Parathyroid adenoma (tissue), 2 donors: Measurements from ENCODE around the gene FXYD3.

ENCODE experiments used
- H2AFZ ChIP-seq: fragments of 300-600 bp; sonication (generic); one replicate; pipeline ENCODE4 v1.7.0; 2017; ENCODE audit warnings: antibody characterized with exemption, mild to moderate bottlenecking
- H3K27ac ChIP-seq: fragments of 300-600 bp; sonication (generic); one replicate; pipeline ENCODE4 v1.7.0; 2017
- H3K27me3 ChIP-seq: fragments of 300-600 bp; sonication (generic); one replicate; pipeline ENCODE4 v1.7.0; 2017; ENCODE audit warnings: low read length; ENCODE audit not compliant: control insufficient read depth, insufficient read depth
- H3K36me3 ChIP-seq: fragments of 300-600 bp; sonication (generic); one replicate; pipeline ENCODE4 v1.7.0; 2017; ENCODE audit warnings: low read length; ENCODE audit not compliant: control insufficient read depth, insufficient read depth
- H3K4me1 ChIP-seq: fragments of 300-600 bp; sonication (generic); one replicate; pipeline ENCODE4 v1.7.0; 2017; ENCODE audit warnings: control low read depth
- H3K4me2 ChIP-seq: fragments of 300-600 bp; sonication (generic); one replicate; pipeline ENCODE4 v1.7.0; 2017; ENCODE audit warnings: low read length
- H3K4me3 ChIP-seq: fragments of 300-600 bp; sonication (generic); one replicate; pipeline ENCODE4 v1.7.0; 2017; ENCODE audit warnings: low read depth, low read length
- H3K79me2 ChIP-seq: fragments of 300-600 bp; sonication (generic); one replicate; pipeline ENCODE4 v1.7.0; 2017; ENCODE audit warnings: control low read depth
- H3K9ac ChIP-seq: fragments of 300-600 bp; sonication (generic); one replicate; pipeline ENCODE4 v1.7.0; 2017; ENCODE audit warnings: mild to moderate bottlenecking
- H3K9me3 ChIP-seq: fragments of 300-600 bp; sonication (generic); one replicate; pipeline ENCODE4 v1.7.0; 2017; ENCODE audit warnings: low read length; ENCODE audit not compliant: control insufficient read depth
- TF ChIP-seq, protein P1 (sequence below): fragments of 300-600 bp; sonication (generic); IDR thresholded peaks from one replicate; pipeline ENCODE4 v1.7.0; 2017; ENCODE audit warnings: antibody characterized with exemption, mild to moderate bottlenecking
- donor health status: primary hyperparathyroidism.

The FXYD3 gene

GRCh38 chr19:35105411-35106290 is 10.0 kb upstream of the FXYD3 start:
- H3K4me2 ChIP-seq: no peak overlapping the region
- no peak overlapping the region for H3K27ac ChIP-seq
- H2AFZ ChIP-seq: no peak overlapping the region
- no peaks in the 10 kb centered on the region for H3K27me3 ChIP-seq
- no peak overlapping the region for H3K9ac ChIP-seq
- H3K4me3 ChIP-seq: no peak overlapping the region
- no peaks in the 10 kb centered on the region for H3K36me3 ChIP-seq
- H3K9me3 ChIP-seq: no peaks in the 10 kb centered on the region
- H3K79me2 ChIP-seq: no peaks in the 10 kb centered on the region
- TF ChIP-seq, protein P1, sequence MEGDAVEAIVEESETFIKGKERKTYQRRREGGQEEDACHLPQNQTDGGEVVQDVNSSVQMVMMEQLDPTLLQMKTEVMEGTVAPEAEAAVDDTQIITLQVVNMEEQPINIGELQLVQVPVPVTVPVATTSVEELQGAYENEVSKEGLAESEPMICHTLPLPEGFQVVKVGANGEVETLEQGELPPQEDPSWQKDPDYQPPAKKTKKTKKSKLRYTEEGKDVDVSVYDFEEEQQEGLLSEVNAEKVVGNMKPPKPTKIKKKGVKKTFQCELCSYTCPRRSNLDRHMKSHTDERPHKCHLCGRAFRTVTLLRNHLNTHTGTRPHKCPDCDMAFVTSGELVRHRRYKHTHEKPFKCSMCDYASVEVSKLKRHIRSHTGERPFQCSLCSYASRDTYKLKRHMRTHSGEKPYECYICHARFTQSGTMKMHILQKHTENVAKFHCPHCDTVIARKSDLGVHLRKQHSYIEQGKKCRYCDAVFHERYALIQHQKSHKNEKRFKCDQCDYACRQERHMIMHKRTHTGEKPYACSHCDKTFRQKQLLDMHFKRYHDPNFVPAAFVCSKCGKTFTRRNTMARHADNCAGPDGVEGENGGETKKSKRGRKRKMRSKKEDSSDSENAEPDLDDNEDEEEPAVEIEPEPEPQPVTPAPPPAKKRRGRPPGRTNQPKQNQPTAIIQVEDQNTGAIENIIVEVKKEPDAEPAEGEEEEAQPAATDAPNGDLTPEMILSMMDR: no peak
- H3K4me1 ChIP-seq: no peaks in the 10 kb centered on the region

GRCh38 chr19:35106291-35106583 is 9.4 kb upstream of the FXYD3 start:
- Histone ChIP-seq H3K9me3 (no peaks in the 10 kb centered on the region), H3K4me2 (no peak overlapping the region), H3K27me3 (no peaks in the 10 kb centered on the region), H2AFZ (no peak overlapping the region), H3K27ac (no peak overlapping the region), H3K9ac (no peak overlapping the region), H3K4me3 (no peak overlapping the region), H3K36me3 (no peaks in the 10 kb centered on the region), H3K79me2 (no peaks in the 10 kb centered on the region), H3K4me1 (no peaks in the 10 kb centered on the region)
- TF ChIP-seq, protein P1: no peak

DNA sequence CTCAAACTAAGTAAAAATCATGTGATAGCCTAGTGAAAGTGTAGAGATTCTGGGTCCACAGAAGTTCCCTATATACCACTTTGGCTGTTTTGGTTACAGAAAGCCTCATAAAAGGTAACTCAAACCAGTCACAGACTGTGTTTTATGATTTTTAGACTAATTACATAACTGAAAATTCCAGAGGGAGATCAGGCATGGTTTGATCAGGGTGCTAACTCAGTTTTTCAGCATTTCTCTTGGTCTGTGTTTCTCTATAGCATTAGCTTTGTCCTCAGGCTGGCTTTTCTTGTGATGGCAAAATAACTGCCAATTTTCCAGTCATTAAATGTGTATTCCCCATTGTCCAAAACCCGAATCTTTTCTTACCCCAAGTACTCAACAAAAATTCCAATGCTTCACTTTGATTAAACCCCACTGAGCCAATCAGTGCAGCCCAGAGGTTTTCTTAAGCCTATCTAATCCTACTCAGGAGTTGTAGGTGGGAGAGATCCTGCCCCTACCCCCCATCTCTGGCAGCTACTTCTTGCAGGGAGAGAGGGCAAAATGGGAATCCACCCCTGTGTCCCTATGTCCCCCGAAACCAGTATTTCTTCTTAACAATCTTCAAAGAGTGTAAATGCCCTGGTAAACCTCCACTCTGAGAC is 8.6 kb upstream of the FXYD3 start:
- H3K4me3 ChIP-seq: no peak overlapping the region
- H3K9ac ChIP-seq: no peak overlapping the region

DNA sequence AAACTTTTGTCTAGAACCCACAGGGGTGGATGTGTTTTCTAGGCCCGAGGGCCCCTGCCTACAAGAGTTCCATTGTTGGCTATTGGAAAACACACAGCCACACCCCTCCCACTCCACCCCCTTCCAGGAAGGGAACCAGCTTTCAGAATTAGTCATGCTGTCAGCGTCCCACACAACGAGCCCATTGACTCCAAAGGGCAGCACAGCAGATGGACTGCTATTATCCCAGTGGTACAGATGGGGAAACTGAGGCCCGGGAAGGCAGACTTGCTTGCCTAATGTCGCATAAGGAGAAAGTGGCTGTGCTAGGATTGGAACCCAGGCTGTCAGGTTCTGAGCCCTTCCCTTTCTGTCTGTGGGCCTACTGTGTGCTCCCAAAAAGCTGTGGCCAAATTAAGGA is 8.1 kb upstream of the FXYD3 start:
- H2AFZ ChIP-seq: no peak overlapping the region
- no peak overlapping the region for H3K4me2 ChIP-seq
- no peak overlapping the region for H3K4me3 ChIP-seq
- no peaks in the 10 kb centered on the region for H3K9me3 ChIP-seq
- H3K9ac ChIP-seq: no peak overlapping the region
- no peaks in the 10 kb centered on the region for H3K27me3 ChIP-seq
- TF ChIP-seq, protein P1: no peak
- H3K36me3 ChIP-seq: no peaks in the 10 kb centered on the region
- H3K79me2 ChIP-seq: no peaks in the 10 kb centered on the region
- no peaks in the 10 kb centered on the region for H3K4me1 ChIP-seq
- H3K27ac ChIP-seq: no peak overlapping the region

More for the DNA sequence above, 8.6 kb upstream of the FXYD3 start:
- H3K79me2 ChIP-seq: no peaks in the 10 kb centered on the region
- no peaks in the 10 kb centered on the region for H3K27me3 ChIP-seq
- no peak overlapping the region for H2AFZ ChIP-seq
- TF ChIP-seq, protein P1: no peak
- H3K9me3 ChIP-seq: no peaks in the 10 kb centered on the region
- H3K4me1 ChIP-seq: no peaks in the 10 kb centered on the region
- H3K4me2 ChIP-seq: no peak overlapping the region
- no peak overlapping the region for H3K27ac ChIP-seq
- H3K36me3 ChIP-seq: no peaks in the 10 kb centered on the region
